IPS DF 4.7 (cell line): ENCODE measurements around the gene PTH2R.
"Not testable (repeated sequence)": the region's sequence is repeated elsewhere in the genome, so short reads cannot be mapped to it uniquely, and the experiment has no call there.

Experiments
- DNase-seq: peaks from one replicate; pipeline ENCODE4 v3.0.0-alpha.2; 2013; ENCODE audit warnings: low spot score; ENCODE audit errors: extremely low read depth

PTH2R gene

DNA sequence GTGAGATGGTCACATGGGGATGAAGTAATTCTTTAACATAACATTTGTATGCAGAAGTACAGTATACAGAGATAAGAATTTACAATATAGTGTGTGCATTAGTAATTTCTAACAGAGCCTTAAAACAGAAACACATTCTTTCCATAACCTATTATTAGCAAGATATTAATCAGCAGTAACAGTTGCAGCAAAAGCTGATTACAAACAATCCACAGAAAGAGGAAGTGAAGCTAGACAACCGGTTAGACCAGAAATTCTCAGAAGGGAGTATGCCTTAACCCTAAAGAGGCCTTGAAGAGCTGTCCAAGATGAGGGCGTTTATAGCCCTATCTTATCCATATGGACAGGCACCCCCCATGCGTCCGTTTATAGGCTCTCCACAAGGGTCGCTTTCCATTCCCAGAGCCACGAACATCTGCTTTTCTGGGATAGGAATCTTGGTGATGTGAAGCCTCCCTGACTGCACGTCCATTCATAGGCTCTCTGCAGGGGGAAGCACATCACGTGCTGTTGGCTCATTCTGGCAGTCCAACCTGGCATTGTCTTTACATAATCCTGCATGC lies 75.9 kb downstream of the PTH2R start:
- not testable (repeated sequence) for DNase-seq

DNA sequence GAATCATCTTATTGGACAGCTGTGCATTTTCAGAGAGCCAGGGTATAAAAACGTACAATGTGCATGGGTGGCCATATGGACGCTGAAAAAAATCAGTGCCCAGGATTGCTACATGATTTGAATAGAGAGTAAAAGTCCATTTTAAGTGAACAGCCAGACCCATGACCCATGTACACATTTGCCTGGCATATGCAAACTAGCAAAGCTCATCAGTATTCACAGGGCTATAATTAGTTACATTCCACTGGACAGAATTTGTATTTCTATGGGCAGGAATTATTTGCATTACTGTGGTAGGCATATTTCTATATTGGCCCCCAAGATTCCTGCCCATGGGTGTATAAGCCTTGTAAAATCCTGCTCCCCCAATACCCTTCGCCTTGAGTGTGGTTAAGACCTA lies 78.8 kb downstream of the PTH2R start:
- DNase-seq: no peak

DNA sequence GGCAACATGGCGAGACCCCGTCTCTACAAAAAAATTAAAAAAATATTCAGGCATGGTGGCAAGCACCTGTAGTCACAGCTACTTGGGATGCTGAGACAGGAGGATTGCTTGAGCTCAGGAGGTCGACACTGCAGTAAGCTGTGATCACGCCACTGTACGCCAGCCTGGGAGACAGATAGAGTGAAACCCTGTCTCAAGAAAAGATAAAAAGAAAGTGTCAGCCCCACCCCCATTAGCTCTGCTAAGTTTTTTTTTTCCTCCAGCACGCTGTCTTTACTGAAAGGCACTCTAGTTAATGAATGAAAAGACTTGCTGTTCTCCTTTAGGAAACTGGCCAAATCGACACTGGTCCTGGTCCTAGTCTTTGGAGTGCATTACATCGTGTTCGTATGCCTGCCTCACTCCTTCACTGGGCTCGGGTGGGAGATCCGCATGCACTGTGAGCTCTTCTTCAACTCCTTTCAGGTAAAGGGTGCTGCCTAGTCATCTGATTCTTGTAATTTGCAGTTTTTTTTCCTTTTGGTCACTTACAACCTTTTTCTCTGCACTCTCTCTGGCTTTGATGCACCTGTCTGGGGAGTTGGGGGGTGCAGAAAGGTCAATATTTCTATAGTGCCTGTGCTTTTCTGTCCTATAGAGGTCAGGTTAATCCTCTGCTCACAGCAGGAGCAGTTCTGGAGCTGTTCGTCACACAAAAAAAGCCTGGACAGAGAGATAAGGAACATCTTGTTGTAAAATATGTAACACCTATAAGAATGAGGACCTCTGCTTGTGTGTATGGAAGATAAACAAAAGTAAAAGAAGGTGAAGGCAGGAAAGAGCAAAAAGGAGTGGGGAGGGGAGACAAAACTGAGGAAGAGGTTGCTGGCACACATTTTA lies 82.3 kb downstream of the PTH2R start:
- DNase-seq: no peak

DNA sequence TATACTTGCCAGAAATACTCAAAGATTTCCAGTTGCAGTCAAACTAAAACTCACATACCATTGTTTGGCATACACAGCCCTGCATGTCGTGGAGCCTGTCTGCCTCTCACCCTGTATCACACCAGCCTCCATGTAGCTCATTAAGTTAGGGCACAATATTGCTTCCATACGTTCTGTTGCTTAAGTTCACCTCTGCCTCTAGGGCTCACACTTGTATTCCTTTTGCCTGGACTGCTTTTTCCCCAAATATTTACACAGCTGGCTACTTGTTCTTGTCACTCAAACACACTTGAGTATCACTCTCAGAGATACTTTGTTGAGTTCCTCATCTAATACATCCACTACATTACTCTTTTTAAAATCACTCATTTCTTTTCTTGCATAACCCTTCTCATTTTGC lies 83.1 kb downstream of the PTH2R start:
- DNase-seq: no peak

DNA sequence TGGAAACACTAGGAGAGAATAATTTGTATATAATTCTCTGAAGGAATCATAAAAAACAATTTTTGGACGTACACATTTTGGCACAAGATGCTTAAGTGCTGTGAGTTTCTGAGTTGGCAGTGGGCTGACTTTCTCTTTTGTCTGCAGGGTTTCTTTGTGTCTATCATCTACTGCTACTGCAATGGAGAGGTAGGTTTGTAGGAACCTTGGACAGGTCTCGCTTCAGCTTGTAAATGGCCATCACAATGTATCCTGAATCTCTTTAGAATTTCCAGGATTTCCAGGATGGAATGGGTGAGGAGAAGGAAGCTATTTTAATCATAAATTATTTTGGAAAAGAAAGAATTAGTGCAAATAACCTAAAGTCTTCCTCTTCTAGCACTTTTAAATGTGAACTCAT lies 83.9 kb downstream of the PTH2R start:
- DNase-seq: no peak

DNA sequence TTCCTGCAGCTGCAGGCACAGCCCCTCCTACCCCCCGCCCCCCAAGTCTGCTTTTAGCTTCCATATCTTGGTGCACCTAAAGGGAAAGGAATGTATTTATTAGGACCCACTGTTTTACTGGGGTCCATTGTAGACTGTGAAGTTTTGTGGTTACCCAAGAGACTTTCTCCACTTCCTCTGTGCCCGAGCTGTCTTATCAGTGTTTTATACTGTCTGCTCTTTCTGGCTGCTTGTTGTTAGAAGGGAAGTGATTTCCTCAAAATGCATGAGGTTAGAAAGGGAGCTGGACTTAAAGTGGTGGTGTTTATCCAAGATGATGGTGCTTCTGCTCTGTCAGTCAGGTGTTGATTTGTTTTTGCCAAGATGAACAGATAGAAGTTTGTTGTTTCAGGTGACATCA lies 85.0 kb downstream of the PTH2R start:
- no peak for DNase-seq

DNA sequence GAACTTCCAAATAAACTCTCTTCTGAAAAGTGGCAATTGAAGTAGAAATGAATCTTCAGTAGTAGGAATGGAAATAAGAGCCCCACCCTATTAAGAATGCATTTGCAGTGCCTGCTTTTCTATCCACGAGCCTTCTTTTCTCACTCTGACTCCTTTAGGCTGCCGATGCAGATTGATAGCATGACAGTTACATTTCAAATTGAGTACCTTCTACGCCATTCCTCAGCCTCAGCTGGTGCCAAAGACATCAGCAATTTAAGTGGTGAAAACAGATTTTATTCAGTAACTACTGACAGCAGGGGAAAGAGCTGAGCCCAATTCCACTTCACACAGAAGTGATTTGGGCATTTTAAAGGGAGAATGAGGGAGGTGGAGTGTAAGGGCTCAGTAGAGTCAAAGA lies 85.5 kb downstream of the PTH2R start:
- DNase-seq: no peak

DNA sequence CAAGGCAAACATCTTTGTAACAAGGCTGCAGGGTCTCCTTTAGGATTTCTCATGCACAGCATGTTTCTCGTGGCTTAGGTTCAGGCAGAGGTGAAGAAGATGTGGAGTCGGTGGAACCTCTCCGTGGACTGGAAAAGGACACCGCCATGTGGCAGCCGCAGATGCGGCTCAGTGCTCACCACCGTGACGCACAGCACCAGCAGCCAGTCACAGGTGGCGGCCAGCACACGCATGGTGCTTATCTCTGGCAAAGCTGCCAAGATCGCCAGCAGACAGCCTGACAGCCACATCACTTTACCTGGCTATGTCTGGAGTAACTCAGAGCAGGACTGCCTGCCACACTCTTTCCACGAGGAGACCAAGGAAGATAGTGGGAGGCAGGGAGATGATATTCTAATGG lies 86.6 kb downstream of the PTH2R start:
- DNase-seq: no peak

DNA sequence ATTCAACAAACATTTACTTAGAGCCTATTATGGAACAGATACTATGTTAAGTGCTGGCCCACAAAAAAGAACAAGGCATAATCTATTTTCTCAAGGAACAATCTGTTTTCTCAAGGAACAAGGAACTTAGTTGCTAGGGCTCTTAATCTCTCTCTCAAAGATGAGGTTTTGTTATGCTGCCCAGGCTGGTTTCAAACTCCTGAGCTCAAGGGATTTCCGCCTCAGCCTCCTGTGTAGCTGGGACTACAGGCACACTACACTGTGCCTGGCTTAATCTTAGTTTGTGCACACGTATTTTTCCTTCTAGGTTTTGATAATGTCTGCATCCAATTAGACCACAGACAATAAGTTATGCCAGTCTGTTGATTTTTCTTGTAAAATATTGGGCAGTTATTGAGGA lies 89.5 kb downstream of the PTH2R start:
- no peak for DNase-seq

DNA sequence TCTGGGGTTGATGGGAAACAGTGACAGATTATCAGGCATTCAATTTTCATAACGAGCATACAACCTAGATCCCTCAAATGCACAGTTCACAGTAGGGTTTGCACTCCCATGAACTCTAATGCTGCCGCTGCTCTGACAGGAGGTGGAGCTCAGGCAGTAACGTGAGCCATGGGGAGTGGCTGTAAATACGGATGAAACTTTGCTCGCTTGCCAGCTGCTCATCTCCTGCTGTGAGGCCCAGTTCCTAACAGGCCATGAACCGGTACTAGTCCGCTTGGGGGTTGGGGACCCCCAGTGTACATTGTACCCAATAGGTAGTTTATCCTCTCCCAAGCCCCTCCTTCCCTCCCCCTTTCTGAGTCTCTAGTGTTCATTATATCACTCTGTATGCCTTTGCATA lies 94.6 kb downstream of the PTH2R start:
- peak; percentile 22 for DNase-seq

DNA sequence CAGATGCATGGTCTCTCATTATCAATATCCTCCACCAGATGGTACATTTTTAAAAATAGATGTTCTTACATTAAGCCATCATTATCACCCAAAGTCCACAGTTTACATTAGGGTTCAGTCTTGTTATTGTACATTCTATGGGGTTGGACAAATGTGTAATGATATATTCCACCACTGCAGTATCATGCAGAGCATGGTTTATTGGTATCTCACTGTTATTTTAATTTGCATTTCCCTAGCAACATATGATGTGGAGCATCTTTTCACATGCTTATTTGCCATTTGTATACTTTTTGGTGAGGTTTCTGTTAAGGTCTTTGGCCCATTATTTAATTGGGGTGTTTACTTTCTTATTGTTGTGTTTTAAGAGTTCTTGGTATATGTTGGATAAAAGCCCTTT lies 95.7 kb downstream of the PTH2R start:
- no peak for DNase-seq

DNA sequence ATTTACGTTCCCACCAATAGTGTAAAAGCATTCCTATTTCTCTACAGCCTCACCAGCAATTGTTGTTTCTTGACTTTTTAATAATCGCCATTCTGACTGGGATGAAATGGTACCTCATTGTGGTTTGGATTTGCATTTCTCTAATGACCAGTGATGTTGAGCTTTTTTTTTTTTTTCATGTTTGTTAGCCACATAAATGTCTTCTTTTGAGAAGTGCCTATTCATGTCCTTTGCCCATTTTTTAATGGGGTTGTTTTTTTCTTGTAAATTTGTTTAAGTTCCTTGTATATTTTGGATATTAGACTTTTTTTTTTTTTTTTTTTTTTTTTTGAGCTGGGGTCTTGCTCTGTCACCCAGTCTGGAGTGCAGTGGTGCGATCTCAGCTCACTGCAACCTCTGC lies 98.8 kb downstream of the PTH2R start:
- DNase-seq: not testable (repeated sequence)

DNA sequence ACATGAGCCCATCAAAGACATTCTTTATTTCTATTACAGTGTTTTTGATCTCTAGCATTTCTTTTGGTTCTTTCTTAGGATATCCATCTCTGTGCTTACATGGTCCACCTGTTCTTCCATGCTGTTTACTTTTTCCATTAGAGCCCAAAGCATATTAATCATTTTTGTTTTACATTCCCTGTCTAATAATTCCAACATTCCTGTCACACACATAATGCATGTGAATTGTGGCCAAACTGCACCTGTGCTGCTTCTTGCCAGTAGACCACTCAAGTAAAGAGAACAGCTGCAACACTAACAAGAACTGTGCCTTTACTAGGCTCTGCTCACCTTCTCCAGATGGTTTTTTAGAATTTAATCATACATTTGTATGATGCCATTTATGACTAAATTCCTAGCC lies 103.0 kb downstream of the PTH2R start:
- no peak for DNase-seq

DNA sequence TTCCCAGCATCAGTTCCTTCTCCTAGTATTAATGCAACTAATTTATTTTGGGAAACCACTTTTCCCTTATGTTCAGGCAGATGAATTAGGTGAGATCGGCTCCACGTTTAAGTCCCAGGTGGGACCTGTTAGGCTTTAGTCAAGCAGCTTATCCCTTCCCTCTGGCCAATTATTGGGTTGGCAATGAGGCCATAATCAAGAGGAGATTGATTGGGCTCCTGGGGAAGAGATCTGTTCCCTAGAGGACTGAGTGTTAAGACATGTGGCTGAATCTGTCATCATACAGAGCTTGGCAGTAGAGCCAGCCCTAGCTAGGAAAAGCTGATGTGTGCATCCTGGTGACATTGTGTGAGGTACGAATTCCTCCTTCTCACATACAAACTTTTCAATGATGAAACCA lies 104.4 kb downstream of the PTH2R start:
- no peak for DNase-seq

DNA sequence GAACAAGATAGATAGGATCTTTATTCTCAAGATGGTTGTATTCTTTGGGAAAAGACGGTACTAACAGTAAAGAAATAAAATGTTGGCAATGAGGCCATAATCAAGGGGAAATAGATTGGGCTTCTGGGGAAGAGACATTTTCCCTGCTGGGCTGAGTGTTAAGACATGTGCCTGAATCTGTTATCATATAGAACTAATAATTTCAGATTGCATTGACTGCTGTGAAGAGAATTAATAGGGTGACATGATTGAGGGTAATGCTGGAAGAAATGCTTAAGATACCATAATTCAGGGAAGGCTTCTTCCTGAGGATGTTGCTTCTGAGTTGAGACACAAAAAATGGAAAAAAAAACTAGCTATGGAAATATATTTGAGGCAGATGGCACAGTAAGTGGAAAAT lies 105.0 kb downstream of the PTH2R start:
- DNase-seq: no peak

DNA sequence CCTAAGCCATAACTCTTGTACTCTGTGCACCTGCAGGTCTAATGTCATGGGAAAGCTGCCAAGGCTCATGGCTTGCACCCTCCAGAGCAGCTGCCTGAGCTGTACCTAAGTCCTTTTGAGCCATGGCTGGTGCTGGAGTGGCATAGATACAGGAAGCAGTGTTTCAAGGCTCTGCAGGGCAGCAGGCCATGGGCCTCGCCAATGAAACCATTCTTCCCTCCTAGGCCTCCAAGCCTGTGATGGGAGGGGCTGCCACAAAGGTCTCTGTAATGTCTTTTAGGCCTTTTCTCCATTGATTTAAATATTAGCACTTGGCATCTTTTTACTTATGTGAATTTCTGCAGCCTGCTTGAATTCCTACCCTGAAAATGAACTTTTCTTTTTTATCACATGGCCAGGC lies 108.5 kb downstream of the PTH2R start:
- DNase-seq: no peak

DNA sequence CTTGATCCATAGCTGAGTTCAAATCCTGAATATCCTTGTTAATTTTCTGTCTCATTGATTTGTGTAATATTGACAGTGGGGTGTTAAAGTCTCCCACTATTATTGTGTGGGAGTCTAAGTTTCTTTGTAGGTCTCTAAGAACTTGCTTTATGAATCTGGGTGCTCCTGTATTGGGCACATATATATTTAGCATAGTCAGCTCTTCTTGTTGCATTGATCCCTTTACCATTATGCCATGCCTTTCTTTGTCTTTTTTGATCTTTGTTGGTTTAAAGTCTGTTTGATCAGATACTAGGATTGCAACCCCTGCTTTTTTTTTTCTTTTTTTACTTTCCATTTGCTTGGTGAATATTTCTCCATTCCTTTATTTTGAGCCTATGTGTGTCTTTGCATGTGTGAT lies 116.5 kb downstream of the PTH2R start:
- DNase-seq: not testable (repeated sequence)

DNA sequence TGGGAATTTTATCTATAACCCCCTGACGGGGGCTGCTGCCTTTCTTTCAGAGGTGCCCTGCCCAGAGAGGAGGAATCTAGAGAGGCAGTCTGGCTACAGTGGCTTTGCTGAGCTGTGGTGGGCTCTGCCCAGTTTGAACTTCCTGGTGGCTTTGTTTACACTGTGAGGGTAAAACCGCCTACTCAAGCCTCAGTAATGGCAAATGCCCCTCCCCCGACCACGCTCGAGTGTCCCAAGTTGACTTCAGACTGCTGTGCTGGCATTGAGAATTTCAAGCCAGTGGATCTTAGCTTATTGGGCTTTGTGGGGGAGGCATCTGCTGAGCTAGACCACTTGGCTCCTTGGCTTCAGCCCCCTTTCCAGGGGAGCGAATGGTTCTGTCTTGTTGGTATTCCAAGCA lies 118.6 kb downstream of the PTH2R start:
- DNase-seq: not testable (repeated sequence)

DNA sequence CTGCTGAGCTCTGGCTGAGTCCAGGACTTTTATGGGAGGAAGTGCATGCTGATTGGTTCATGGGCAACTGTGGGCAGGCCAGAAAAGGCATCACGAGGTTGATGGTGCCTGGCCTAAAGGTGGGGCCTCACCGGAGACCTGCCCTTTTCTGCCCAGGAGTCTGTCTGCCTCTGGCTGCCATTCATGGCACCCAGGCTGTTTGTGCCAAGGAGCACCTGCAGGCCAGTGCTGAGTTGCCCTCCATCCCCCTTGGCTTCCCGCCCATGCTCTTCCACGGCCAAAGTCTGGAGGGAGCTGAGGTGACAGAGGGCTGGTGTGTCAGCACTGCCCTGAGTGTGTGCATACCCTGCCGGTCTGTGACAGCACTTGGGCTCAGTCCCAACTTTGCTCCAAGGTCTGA lies 123.2 kb downstream of the PTH2R start:
- DNase-seq: no peak

DNA sequence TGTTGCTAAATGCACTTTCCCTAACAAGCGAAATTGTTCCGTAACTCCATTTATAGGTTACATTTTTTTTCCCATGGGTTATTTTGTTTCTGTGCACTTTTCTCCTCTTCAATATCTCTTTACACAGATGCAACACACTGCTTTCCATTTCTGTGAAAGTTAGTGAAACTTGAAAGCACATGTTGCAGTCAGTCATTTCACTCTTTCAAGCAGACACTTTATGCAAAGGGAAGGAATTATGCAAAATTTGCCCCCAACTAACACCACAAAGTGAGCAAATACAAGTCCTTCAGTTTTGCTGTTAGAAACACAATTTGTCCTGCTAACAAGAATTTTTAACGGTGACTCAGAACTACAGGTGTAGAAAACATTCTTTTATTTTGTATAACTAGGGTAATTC lies 124.8 kb downstream of the PTH2R start:
- DNase-seq: no peak

DNA sequence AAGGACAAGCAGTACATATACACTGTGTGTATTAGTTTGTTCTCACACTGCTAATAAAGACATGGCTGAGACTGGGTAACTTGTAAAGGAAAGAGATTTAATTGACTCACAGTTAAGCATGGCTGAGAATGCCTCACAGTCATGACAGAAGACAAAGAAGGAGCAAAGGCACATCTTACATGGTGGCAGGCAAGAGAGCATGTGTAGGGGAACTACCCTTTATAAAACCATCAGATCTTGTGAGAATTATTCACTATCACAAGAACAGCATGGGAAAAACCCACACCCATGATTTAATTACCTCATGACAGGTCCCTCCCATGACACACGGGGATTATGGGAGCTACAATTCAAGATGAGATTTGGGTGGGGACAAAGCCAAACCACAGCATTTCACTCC lies 129.0 kb downstream of the PTH2R start:
- not testable (repeated sequence) for DNase-seq

DNA sequence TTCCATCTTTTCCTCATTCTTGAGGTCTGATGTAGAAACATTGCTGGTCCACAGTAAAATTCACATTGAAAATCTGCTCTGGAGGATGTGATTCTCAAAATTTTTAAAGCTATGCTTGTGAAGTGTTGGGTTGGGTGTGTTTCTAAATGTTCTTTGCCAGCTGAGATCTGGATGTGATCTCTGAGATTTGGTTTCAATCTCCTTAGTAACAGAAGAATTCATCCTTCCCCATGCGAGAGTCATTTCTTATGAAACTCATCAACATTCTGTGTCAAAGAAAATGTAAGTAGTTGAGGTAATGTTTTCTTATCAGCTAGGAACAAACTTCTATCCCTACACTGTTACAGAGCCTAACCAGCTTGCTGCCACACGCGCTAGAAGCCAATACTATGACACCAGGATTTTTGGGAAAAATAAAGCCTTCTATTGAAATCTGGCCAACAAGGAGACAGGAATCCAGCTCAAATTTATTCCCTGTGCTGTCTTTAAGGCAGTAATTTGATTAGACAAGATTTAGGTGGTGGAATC lies 134.9 kb downstream of the PTH2R start:
- no peak for DNase-seq

DNA sequence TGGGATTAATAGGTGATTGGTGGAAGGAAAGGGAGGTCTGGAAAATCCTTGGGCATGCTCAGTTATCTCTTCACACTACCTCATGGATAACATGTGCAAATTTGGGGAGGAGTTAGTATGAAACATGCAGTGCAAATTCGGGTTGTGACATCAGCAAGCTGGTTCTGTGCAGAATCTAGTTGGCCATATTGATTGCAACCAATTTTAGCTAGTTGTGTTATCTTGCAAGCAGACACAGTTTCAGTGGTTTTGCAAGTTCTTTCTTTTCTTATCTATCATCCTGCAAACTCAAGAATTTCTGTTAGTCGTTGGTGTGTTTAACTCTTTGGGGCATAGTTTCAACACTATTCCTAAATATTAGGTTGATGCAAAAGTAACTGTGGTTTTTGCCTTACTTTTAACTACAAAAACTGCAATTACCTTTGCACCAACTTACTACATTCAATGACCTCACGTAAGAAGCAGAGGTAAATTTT lies 135.4 kb downstream of the PTH2R start:
- DNase-seq: no peak
